ENCODE results near the gene BLCAP. TPM values are rescaled to one million over a fixed set of nuclear protein-coding genes. Genes with fewer than 3 reads are reported as not detected.

The BLCAP gene
- total RNA-seq, 1 donor, result 39.1 TPM

- Histone ChIP-seq H2AFZ (ENCODE audit: low read length) (no peak overlapping the region), H3K4me1 (ENCODE audit: insufficient read depth, low read length) (peaks cover 28% of the 10 kb centered on the region), H4K20me1 (ENCODE audit: insufficient read depth, low read length) (peaks cover 18% of the 10 kb centered on the region), H3K36me3 (ENCODE audit: insufficient read depth, low read length) (no peaks in the 10 kb centered on the region), H3K9me3 (ENCODE audit: low read depth, low read length) (no peaks in the 10 kb centered on the region), H3K27me3 (ENCODE audit: insufficient read depth, low read length) (no peaks in the 10 kb centered on the region), H3K4me3 (ENCODE audit: insufficient read depth, low read length) (no peak overlapping the region), H3K4me2 (ENCODE audit: insufficient read depth, low read length) (no peak overlapping the region), H3K27ac (ENCODE audit: low read depth, low read length) (no peak overlapping the region), H3K79me2 (ENCODE audit: insufficient read depth, low read length) (peaks cover 27% of the 10 kb centered on the region)
- TF ChIP-seq CTCF (IDR thresholded peaks at IDR 0.05; ENCODE audit: extremely low read depth, low read depth, low read length), result no peak
- DNase-seq (ENCODE audit: insufficient read length, low spot score, missing footprints), result no peak
These were observed 2.4 kb upstream of the BLCAP start for GRCh38 chr20:37529968-37530600.

GRCh38 chr20:37529214-37529967, 1.7 kb upstream of the BLCAP start:
- H3K27ac ChIP-seq (ENCODE audit: low read depth, low read length), result no peak overlapping the region
- H3K4me2 ChIP-seq (ENCODE audit: insufficient read depth, low read length), result peak overlapping the region; percentile 97
- H3K9me3 ChIP-seq (ENCODE audit: low read depth, low read length), result no peaks in the 10 kb centered on the region
- peaks cover 25% of the 10 kb centered on the region for H4K20me1 ChIP-seq (ENCODE audit: insufficient read depth, low read length)
- no peak overlapping the region for H3K4me3 ChIP-seq (ENCODE audit: insufficient read depth, low read length)
- peaks cover 30% of the 10 kb centered on the region for H3K4me1 ChIP-seq (ENCODE audit: insufficient read depth, low read length)
- H3K79me2 ChIP-seq (ENCODE audit: insufficient read depth, low read length), result peaks cover 34% of the 10 kb centered on the region
- no peak for TF ChIP-seq CTCF (IDR thresholded peaks at IDR 0.05; ENCODE audit: extremely low read depth, low read depth, low read length)
- H3K36me3 ChIP-seq (ENCODE audit: insufficient read depth, low read length), result no peaks in the 10 kb centered on the region
- no peak overlapping the region for H2AFZ ChIP-seq (ENCODE audit: low read length)
- no peak for DNase-seq (ENCODE audit: insufficient read length, low spot score, missing footprints)
- H3K27me3 ChIP-seq (ENCODE audit: insufficient read depth, low read length), result no peaks in the 10 kb centered on the region

- no peak for TF ChIP-seq CTCF (IDR thresholded peaks at IDR 0.05; ENCODE audit: extremely low read depth, low read depth, low read length)
- Histone ChIP-seq H4K20me1 (ENCODE audit: insufficient read depth, low read length) (peaks cover 33% of the 10 kb centered on the region), H3K27me3 (ENCODE audit: insufficient read depth, low read length) (no peaks in the 10 kb centered on the region), H3K27ac (ENCODE audit: low read depth, low read length) (peak overlapping the region; percentile 100), H3K9me3 (ENCODE audit: low read depth, low read length) (no peaks in the 10 kb centered on the region), H3K4me3 (ENCODE audit: insufficient read depth, low read length) (peak overlapping the region; percentile 92), H2AFZ (ENCODE audit: low read length) (peak overlapping the region; percentile 92), H3K36me3 (ENCODE audit: insufficient read depth, low read length) (no peaks in the 10 kb centered on the region), H3K4me2 (ENCODE audit: insufficient read depth, low read length) (peak overlapping the region; percentile 97), H3K4me1 (ENCODE audit: insufficient read depth, low read length) (peaks cover 30% of the 10 kb centered on the region), H3K79me2 (ENCODE audit: insufficient read depth, low read length) (peaks cover 42% of the 10 kb centered on the region)
- no peak for DNase-seq (ENCODE audit: insufficient read length, low spot score, missing footprints)
These were observed 954 bp upstream of the BLCAP start for GRCh38 chr20:37528446-37529213.

Measured in osteoblast (primary cell).